ENCODE results near the gene ITCH.
"Not testable (repeated sequence)": the region's sequence is repeated elsewhere in the genome, so short reads cannot be mapped to it uniquely, and the experiment has no call there.

Gene ITCH

GRCh38 chr20:34363062-34363464, at the start of gene ITCH:
Gene ITCH, plus strand, starts transcription at chr20:34363273. Its CDS starts 30,539 bp downstream, at chr20:34393812.
- DNase-seq, result peak; percentile 83

- DNase-seq, result no peak
Measured at GRCh38 chr20:34315236-34315635, 47.8 kb upstream of the ITCH start.

GRCh38 chr20:34316196-34316814, 46.8 kb upstream of the ITCH start:
- no peak for DNase-seq

DNA sequence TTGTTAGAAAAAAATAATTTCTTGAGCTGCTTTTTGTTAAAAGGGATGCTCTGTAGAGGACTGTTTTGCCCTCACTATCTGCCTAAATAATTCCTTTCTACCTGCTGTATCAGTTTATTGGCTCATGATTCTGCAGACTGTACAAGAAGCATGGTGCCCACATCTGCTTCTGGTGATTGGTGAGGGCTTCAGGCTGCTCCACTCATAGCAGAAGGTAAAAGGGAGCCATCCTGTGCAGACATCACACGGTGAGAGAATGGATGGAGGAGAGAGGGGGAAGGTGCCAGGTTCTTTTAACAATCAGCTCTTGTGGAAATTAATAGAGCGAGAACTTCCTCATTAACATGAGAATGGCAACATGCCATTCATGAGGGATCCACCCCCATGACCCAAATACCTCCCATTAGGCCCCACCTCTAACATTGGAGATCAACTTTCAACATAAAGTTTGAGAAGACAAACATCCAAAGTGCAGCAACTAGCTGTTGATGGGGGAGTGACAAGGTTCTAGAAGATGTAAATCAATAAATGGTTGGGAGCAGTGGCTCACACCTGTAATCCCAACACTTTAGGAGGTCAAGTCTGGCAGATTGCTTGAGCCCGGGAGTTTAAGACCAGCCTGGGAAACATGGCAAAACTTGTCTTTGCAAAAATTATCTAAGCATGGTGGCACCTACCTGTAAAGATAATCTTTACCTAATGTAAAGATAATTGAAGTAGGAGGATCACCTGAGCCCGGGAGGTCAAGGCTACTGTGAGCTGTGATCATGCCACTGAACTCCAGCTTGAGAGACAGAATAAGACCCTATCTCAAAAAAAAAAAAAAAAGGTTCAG, 44.2 kb upstream of the ITCH start:
- DNase-seq, result no peak

DNA sequence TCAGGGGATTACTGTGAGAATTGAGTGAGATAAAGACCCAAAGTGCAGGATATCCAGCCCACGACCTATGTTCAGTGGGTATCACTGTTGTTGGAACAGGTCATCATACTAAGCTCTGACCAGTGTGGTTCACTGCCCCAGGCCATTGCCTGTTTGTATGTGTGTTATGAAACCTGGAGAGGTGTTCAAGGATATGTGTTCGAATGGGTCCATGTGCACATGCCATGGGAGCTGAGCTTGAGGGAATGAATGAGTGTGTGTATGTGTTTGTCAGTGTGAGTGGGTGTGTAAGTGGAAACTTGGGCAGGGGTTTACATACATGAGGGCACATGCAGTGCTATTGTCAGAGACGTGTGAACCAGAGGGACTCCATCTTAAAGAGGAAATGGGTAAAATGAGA, 42.2 kb upstream of the ITCH start:
- DNase-seq, result no peak

DNA sequence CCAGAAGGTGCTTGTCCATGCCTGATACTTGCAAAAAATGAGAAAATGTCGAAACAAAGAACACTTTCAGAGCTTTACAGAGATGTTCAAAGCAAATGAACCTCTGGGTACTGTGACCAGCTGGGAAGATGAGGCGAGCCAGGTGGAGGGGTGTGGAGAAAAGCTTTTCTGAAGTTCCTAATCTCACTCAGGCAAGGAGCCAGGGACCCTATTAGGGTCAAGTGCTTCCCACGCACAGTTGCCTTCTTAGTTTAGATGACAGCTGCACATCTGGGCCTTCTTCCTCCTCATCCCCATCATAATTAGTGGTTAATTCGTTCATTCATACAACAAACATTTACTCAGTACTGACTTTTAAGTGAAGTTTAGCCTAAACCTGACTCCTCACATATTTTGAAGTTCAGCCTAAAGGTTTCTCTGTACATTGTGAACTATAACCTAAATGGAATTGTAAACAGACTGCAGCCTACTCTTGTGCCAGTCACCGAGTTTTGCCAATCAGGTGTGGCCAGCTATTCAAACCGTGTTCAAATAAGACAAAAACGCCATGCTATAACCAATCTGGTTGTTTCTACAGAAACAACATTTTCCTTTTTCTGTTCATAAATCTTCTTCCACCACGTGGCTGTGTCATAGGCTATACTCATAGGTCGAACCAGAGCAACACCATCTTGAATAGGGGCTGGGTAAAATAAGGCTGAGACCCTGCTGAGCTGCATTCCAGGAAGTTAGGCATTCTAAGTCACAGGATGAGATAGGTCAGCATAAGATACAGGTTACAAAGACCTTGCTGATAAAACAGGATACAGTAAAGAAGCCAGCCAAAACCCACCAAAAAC, 40.6 kb upstream of the ITCH start:
- DNase-seq, result no peak

DNA sequence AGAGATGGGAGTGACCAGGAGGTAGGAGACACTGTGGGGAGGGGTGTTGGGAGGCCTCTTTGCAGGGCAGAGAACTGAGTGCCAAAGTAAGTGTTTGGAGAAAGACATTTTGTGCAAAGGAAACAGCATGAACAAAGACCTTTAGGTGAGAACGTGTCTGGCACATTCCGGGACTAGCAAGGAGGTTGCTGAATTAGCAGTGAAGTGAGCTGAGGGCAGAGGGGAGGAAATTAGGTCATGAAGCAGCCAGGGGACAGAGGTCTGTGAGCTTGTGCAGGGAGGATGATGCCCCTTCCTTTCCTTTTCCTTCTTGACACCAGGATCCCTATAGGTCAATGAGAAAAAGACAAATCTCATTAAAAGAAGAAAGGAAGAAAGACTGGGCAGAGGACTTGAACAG, 38.5 kb upstream of the ITCH start:
- no peak for DNase-seq

GRCh38 chr20:34328207-34328606, 34.9 kb upstream of the ITCH start:
- DNase-seq, result not testable (repeated sequence)

GRCh38 chr20:34328928-34329677, 34.0 kb upstream of the ITCH start:
- DNase-seq, result no peak

- not testable (repeated sequence) for DNase-seq
Measured at GRCh38 chr20:34330861-34331544, 32.1 kb upstream of the ITCH start.

- DNase-seq, result no peak
Measured at GRCh38 chr20:34331838-34332237, 31.2 kb upstream of the ITCH start.

- no peak for DNase-seq
Measured at GRCh38 chr20:34332262-34332920, 30.7 kb upstream of the ITCH start.

GRCh38 chr20:34333786-34334185, 29.3 kb upstream of the ITCH start:
- DNase-seq, result no peak

- no peak for DNase-seq
Measured at GRCh38 chr20:34334654-34335407, 28.2 kb upstream of the ITCH start.

GRCh38 chr20:34337544-34337943, 25.5 kb upstream of the ITCH start:
- DNase-seq, result no peak

DNA sequence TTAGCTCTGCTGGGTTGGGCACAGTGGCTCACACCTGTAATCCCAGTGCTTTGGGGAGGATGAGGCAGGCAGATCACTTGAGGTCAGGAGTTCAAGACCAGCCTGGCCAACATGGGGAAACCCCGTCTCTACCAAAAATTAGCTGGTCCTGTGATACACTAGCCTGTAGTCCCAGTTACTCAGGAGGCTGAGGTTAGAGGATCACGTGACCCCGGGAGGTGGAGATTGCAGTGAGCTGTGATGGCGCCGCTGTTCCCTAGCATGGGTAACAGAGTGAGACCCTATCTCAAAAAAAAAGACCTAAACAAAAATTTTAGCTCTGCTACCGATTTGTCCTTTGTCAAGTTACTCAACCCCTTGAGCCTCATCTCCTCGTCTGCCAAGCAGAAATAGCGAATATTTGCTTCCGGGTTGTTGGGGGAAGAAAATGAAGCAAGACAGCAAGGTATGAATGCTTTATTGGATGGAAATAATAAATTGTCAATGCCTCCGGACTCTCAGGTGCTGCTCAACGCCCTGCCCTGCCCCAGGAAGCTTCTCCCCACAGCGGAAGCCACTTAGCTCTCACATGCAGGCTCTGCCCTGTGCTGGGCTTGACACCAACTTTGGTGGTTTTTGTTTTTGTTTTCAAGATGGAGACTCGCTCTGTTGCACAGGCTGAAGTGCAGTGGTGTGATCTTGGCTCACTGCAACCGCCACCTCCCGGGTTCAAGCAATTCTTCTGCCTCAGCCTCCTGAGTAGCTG, 24.9 kb upstream of the ITCH start:
- DNase-seq, result no peak

DNA sequence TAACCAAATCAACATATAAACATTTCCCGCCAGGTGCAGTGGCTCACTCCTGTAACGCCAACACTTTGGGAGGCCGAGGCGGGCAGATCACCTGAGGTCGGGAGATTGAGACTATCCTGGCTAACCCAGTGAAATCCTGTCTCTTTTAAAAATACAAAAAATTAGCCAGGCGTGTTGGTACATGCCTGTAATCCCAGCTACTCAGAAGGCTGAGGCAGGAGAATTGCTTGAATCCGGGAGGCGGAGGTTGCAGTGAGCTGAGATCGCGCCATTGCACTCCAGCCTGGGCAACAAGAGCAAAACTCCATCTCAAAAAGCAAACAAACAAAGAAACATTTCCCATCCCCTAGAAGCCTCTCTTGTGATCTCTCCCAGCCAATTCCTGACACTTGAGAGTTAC, 22.3 kb upstream of the ITCH start:
- DNase-seq, result not testable (repeated sequence)

- not testable (repeated sequence) for DNase-seq
Measured at GRCh38 chr20:34341199-34341598, 21.9 kb upstream of the ITCH start.

DNA sequence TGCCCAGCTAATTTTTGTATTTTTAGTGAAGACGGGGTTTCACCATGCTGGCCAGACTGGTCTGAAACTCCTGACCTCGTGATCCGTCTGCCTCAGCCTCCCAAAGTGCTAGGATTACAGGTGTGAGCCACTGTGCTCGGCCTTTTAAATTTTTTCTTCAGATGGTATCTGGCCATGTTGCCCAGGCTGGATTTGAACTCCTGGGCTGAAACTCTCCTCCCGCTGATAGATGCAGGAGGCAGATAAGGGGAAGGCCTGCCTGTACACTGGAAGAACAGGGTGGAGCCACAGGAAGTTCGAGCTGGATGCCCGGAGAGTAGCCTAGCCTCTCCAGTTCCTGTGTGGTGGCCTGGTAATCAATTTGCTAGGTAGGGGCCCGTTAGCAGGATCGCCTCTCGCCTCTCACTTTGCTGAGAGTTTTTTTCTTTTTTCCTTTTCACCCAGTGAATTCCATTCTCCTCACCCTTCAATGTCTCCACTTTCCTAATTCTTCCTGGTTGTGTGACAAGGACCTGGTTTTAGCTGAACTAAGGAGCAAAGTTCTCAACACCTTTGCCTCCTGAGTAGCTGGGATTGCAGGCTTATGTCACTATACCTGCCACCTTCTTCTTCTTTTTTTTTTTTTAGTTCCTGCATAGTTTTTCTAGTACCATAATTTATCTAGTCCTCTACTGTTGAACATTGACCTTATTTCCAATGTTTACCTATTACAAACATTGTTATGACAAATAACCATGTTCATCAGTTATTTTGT, 19.4 kb upstream of the ITCH start:
- no peak for DNase-seq

Data from KG1 (cell line).